Left ventricle myocardium inferior (tissue), 1 donor: ENCODE measurements around the gene ARL14. TPM values are rescaled to one million over a fixed set of nuclear protein-coding genes. Genes with fewer than 3 reads are reported as not detected.

ENCODE experiments used
- DNase-seq: peaks from one replicate; pipeline ENCODE4 v3.0.0-alpha.2; 2020
- H3K27ac ChIP-seq: fragments of 200-600 bp; replicated peaks from 2 replicates; pipeline ENCODE4 v1.8.0; 2021
- H3K27me3 ChIP-seq: fragments of 200-600 bp; 2 replicates; pipeline ENCODE4 v1.8.0; 2021; ENCODE audit warnings: low read depth
- H3K36me3 ChIP-seq: fragments of 200-600 bp; 2 replicates; pipeline ENCODE4 v1.8.0; 2021
- H3K4me1 ChIP-seq: fragments of 200-600 bp; 2 replicates; pipeline ENCODE4 v1.8.0; 2021
- H3K4me3 ChIP-seq: fragments of 200-600 bp; 2 replicates; pipeline ENCODE4 v1.8.0; 2021; ENCODE audit warnings: mild to moderate bottlenecking, moderate library complexity
- H3K9me3 ChIP-seq: fragments of 200-600 bp; replicated peaks from 2 replicates; pipeline ENCODE4 v1.8.0; 2021
- intact Hi-C: fragments of 100-400 bp; cut with micrococcal nuclease; formaldehyde crosslinking; loops from one replicate; pipeline ENCODE4 v1.11.0; 2022
- long read RNA-seq: library from polyadenylated mRNA; unstranded; transcript quantifications from one replicate; pipeline ENCODE4 v2.0.0, GENCODE V29; 2021
- total RNA-seq: library from RNA; stranded (reverse); fragmentation: NEBNext Ultra II Directional; extraction: Animal tissue kit (Norgen Biotek cat#: 25700); gene quantifications from one replicate; pipeline ENCODE4 v1.2.1, GENCODE V29; 2021
- TF ChIP-seq, protein P1 (sequence below): fragments of 200-600 bp; IDR thresholded peaks from 2 replicates; pipeline ENCODE4 v1.8.0; 2021; ENCODE audit warnings: antibody characterized with exemption, mild to moderate bottlenecking, borderline replicate concordance
- donor health status: DM: no; HTN: yes; CAD: no; lungs with severe emphysema.

ARL14 gene
- total RNA-seq: not detected
- long read RNA-seq: 0 reads

DNA sequence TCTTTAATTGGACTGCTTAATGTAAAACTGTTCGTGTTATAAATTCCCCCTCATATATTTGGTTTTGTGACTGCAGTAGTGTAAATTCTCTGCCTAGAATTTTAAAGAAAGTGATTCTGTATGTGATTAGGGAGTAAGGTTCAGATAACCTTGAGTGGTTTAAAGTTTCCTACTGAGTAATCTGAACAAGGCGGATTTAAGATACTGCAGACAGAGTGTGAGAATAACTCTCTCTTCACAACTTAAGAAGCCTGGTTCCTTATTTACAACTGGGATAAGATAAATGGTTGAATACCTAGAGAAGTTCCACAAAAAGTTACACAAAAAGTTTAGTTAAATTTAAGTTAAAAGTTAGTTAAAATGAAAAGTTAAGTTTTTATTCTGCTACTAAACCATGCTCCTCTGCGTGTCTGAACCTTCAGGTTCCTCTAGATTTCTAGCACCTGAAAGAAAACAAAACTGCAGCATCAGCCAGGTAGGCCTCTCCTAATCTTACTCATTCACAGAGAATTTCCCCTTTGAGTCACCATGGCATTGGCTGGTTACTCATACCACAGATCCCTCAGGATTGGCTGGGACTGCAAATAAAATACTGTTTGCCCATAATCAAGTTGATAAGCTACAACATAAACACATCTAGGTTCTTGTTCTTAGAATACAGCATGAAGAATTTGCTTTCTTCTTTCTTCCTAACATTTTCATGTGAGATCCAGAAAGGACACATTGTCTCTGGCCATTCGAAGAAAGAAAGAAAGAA is at the start of gene ARL14:
ARL14 (plus strand) TSS at position 614 of the 757 bp plus-strand sequence. CDS start 187 bp downstream, outside the sequence.
- TF ChIP-seq, protein P1, sequence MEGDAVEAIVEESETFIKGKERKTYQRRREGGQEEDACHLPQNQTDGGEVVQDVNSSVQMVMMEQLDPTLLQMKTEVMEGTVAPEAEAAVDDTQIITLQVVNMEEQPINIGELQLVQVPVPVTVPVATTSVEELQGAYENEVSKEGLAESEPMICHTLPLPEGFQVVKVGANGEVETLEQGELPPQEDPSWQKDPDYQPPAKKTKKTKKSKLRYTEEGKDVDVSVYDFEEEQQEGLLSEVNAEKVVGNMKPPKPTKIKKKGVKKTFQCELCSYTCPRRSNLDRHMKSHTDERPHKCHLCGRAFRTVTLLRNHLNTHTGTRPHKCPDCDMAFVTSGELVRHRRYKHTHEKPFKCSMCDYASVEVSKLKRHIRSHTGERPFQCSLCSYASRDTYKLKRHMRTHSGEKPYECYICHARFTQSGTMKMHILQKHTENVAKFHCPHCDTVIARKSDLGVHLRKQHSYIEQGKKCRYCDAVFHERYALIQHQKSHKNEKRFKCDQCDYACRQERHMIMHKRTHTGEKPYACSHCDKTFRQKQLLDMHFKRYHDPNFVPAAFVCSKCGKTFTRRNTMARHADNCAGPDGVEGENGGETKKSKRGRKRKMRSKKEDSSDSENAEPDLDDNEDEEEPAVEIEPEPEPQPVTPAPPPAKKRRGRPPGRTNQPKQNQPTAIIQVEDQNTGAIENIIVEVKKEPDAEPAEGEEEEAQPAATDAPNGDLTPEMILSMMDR: no peak
- Histone ChIP-seq H3K4me3 (no peak within 1 kb of the TSS), H3K4me1 (no peaks in the 10 kb centered on the region), H3K27me3 (no peaks in the 10 kb centered on the region), H3K27ac (no peak within 1 kb of the TSS), H3K9me3 (no peaks in the 10 kb centered on the region), H3K36me3 (no peaks in the 10 kb centered on the region)
- intact Hi-C loops: no loop called here
- DNase-seq: no peak

DNA sequence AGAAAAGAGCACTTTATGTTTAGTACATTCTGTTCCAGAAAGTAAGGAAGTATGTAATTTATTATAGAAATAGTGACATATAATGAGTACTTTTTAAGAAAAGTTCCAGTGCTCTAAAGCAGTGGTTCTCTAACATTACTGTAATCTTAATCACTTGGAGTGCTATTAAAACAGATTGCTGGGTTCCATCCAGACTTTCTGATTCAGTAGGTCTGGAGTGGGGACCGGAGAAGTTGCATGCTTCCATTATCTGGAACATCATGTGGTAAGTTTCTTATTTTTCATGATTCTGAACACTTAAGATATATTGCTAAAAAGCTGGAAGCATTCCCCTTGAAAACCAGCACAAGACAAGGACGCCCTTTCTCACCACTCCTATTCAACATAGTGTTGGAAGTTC is 47.5 kb upstream of the ARL14 start:
- H3K9me3 ChIP-seq: no peaks in the 10 kb centered on the region
- H3K4me3 ChIP-seq: no peak overlapping the region
- H3K27me3 ChIP-seq: no peaks in the 10 kb centered on the region
- TF ChIP-seq, protein P1: no peak
- no peak for DNase-seq
- intact Hi-C loops: no loop called here
- H3K27ac ChIP-seq: no peak overlapping the region
- H3K4me1 ChIP-seq: no peaks in the 10 kb centered on the region
- no peaks in the 10 kb centered on the region for H3K36me3 ChIP-seq

DNA sequence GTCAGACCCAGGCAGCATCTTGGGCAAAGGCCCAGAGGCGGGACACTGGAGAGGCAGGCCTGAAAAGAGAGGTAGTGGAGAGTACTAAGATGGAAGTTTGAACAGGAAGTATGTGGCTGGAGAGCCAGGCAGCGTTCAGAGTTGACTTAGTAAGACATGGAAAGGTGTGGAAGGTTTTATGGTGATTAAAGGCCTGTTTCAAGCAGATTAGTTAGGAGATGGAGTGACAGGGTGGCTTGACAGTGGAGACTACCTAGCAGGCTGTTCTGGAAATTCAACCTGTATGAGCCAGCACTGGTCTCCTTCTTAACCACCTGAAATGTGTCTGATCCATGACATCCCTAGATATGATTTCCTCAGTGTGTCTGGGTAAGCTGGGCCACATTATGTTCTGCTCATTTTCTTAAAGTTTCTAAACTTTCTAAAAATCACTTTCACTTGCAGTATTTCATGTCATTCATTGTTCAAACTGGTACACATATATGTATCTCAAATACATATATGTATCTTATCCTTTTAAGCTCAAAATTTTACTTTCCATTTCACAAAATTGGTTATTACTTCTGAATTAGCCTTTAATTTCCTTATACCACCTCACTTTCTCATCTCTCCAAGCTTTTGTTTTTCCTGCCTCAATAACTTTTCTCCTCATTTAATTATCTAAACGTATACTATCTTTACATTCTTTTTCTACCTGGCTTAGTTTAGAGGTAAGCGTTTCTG is 43.4 kb upstream of the ARL14 start:
- intact Hi-C loops: no loop called here
- H3K4me1 ChIP-seq: no peaks in the 10 kb centered on the region
- DNase-seq: no peak

DNA sequence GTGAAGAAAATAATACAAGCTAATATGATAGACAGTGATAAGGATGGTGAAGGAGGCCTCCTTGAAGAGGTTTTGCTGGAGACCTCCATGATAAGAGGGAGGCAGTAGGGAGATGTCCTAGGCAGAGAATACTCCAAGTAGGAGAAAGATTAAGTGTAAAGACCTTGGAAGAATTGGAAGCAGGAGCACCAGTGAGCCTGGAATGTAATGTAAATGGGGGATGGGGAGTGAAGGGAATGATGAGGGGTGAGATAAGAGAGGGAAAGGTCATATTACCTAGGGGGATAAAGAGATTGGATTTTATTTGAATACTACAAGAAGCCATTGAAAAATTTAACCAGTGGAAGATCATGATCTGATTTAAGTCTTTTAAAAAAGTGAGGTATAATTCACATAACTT is 41.7 kb upstream of the ARL14 start:
- H3K4me1 ChIP-seq: no peaks in the 10 kb centered on the region
- no peaks in the 10 kb centered on the region for H3K36me3 ChIP-seq
- no peak for DNase-seq
- H3K4me3 ChIP-seq: no peak overlapping the region
- TF ChIP-seq, protein P1: no peak
- no peaks in the 10 kb centered on the region for H3K9me3 ChIP-seq
- intact Hi-C loops: no loop called here
- no peak overlapping the region for H3K27ac ChIP-seq
- no peaks in the 10 kb centered on the region for H3K27me3 ChIP-seq

More for the DNA sequence above, 43.4 kb upstream of the ARL14 start:
- no peak overlapping the region for H3K27ac ChIP-seq
- H3K27me3 ChIP-seq: no peaks in the 10 kb centered on the region
- H3K9me3 ChIP-seq: no peaks in the 10 kb centered on the region
- H3K4me3 ChIP-seq: no peak overlapping the region
- no peaks in the 10 kb centered on the region for H3K36me3 ChIP-seq
- TF ChIP-seq, protein P1: no peak

DNA sequence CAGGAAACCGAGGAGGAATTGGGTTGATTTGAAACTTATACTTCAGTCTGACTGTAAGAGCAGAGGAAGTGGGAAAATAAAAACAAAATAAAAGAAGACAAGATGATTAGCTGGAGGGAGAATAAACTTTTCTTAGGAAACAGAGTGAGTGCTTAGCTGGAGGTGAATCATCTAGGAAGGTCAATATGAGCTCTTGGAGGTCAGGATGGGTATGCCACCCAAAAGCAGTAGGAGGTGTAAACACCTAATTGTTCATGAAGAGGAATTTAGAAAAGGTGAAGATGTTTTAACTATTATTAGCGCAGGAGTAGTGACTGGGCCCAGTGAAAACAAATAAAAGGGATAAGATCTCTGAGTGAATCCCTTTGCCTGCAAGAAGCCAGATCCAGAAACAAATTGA is 39.9 kb upstream of the ARL14 start:
- DNase-seq: no peak
- Histone ChIP-seq H3K4me1 (no peaks in the 10 kb centered on the region), H3K27me3 (no peaks in the 10 kb centered on the region), H3K4me3 (no peak overlapping the region), H3K36me3 (no peaks in the 10 kb centered on the region), H3K9me3 (no peaks in the 10 kb centered on the region), H3K27ac (no peak overlapping the region)
- TF ChIP-seq, protein P1: no peak
- intact Hi-C loops: no loop called here
